H1 (cell line): ENCODE data around the gene B3GAT1. TPM values are rescaled to one million over a fixed set of nuclear protein-coding genes. Genes with fewer than 3 reads are reported as not detected.
A peak's percentile ranks its signal among the peaks of the same experiment; 100 is the strongest.

ENCODE experiments used
- CTCF ChIA-PET: fragments of 300-600 bp; sonication (Branson Sonifier 250); formaldehyde crosslinking; loops from one replicate; lab custom pipeline; 2021; ENCODE audit not compliant: partially characterized antibody; lab: Charles Lee
- POLR2A ChIA-PET: fragments of 300-600 bp; sonication (Branson Sonifier 250); formaldehyde crosslinking; loops from one replicate; lab custom pipeline; 2021; ENCODE audit warnings: inconsistent platforms; ENCODE audit not compliant: partially characterized antibody; lab: Charles Lee
- DNase-seq, 2 experiments: peaks; one replicate each; pipeline versions ENCODE4 v3.0.0 to v3.0.0-alpha.2; 2010 to 2022; ENCODE audit warnings: low spot score in 2 of 2, low read depth in 1 of 2, mixed read lengths in 1 of 2
- FAIRE-seq: peaks from 2 replicates; lab custom pipeline; 2011; peaks lifted over from hg19 to GRCh38; lab: Jason Lieb, UNC
- H2AFZ ChIP-seq: 2 replicates; pipeline ENCODE4 v1.8.1; 2012; ENCODE audit warnings: low read length, inconsistent platforms
- H2AK5ac ChIP-seq: 2 replicates; pipeline ENCODE4 v1.6.1; 2013; ENCODE audit warnings: low read depth, low read length
- H2BK120ac ChIP-seq: replicated peaks from 2 replicates; pipeline ENCODE3; 2013; ENCODE audit warnings: low read depth, low read length, inconsistent platforms
- H2BK12ac ChIP-seq: 2 replicates; pipeline ENCODE4 v1.6.1; 2013; ENCODE audit warnings: low read depth, low read length
- H2BK15ac ChIP-seq: 2 replicates; pipeline ENCODE4 v1.6.1; 2013; ENCODE audit warnings: low read length
- H2BK20ac ChIP-seq: 2 replicates; pipeline ENCODE4 v1.6.1; 2013; ENCODE audit warnings: low read length
- H2BK5ac ChIP-seq: 2 replicates; pipeline ENCODE4 v1.6.1; 2013; ENCODE audit warnings: low read depth, low read length
- H3K14ac ChIP-seq: 2 replicates; pipeline ENCODE4 v1.6.1; 2013; ENCODE audit warnings: inconsistent platforms; ENCODE audit not compliant: insufficient read length
- H3K18ac ChIP-seq: 2 replicates; pipeline ENCODE4 v1.6.1; 2013; ENCODE audit warnings: low read length; ENCODE audit errors: extremely low read depth
- H3K23ac ChIP-seq: 2 replicates; pipeline ENCODE4 v1.6.1; 2013; ENCODE audit warnings: inconsistent platforms; ENCODE audit not compliant: insufficient read length
- H3K23me2 ChIP-seq: 2 replicates; pipeline ENCODE4 v1.6.1; 2013; ENCODE audit warnings: low read depth, low read length
- H3K27ac ChIP-seq: 2 replicates; pipeline ENCODE4 v1.6.1; 2011; ENCODE audit warnings: low read depth, low read length, inconsistent platforms
- H3K27me3 ChIP-seq, 4 experiments: replicated peaks in 1 of 4; 1 replicate in 1 of 4; 2 replicates in 3 of 4; pipeline versions ENCODE4 v1.6.1 to v1.8.1; 2011 to 2013; ENCODE audit warnings: low read length in 3 of 4, mild to moderate bottlenecking in 3 of 4, inconsistent platforms in 2 of 4, mixed read lengths in 2 of 4, moderate library complexity in 1 of 4; ENCODE audit not compliant: control insufficient read depth in 3 of 4, insufficient read depth in 3 of 4; ENCODE audit errors: extremely low read depth in 1 of 4
- H3K36me3 ChIP-seq, 4 experiments: 2 replicates each; pipeline versions ENCODE4 v1.6.1 to v1.8.1; 2011 to 2013; ENCODE audit warnings: mild to moderate bottlenecking in 4 of 4, low read length in 3 of 4, moderate library complexity in 2 of 4, control low read depth in 1 of 4, inconsistent platforms in 1 of 4; ENCODE audit not compliant: insufficient read depth in 4 of 4, control insufficient read depth in 2 of 4
- H3K4ac ChIP-seq: replicated peaks from 2 replicates; pipeline ENCODE3; 2013; ENCODE audit warnings: low read length, low read depth, mixed read lengths, inconsistent platforms; ENCODE audit not compliant: insufficient read length
- H3K4me1 ChIP-seq, 4 experiments: replicated peaks in 1 of 4; 1 replicate in 1 of 4; 2 replicates in 3 of 4; pipeline versions ENCODE4 v1.6.1 to v1.8.1; 2011 to 2013; ENCODE audit warnings: low read length in 3 of 4, inconsistent platforms in 2 of 4, mixed read lengths in 1 of 4; ENCODE audit not compliant: insufficient read depth in 4 of 4, control insufficient read depth in 3 of 4
- H3K4me2 ChIP-seq, 2 experiments: 2 replicates each; pipeline versions ENCODE4 v1.6.1 to v1.8.1; 2011 to 2013; ENCODE audit warnings: low read depth in 2 of 2, low read length in 2 of 2, control low read depth in 1 of 2, inconsistent platforms in 1 of 2, mild to moderate bottlenecking in 1 of 2; ENCODE audit not compliant: insufficient read depth in 1 of 2
- H3K4me3 ChIP-seq, 4 experiments: fragments of 200-600, 300-600 bp in 1 of 4; sonication (generic), shearing (Covaris generic), sonication (Bioruptor Twin) in 1 of 4; 2 replicates each; pipeline versions ENCODE4 v1.5.1 to v1.8.1; 2011 to 2016; ENCODE audit warnings: low read length in 4 of 4, low read depth in 3 of 4, control low read depth in 2 of 4, inconsistent platforms in 2 of 4, mild to moderate bottlenecking in 2 of 4, mixed read lengths in 1 of 4, moderate library complexity in 1 of 4; ENCODE audit not compliant: insufficient read depth in 2 of 4; ENCODE audit errors: extremely low read depth in 1 of 4
- H3K56ac ChIP-seq: replicated peaks from 2 replicates; pipeline ENCODE3; 2013; ENCODE audit warnings: low read depth, mild to moderate bottlenecking, mixed read lengths, low read length, inconsistent platforms; ENCODE audit not compliant: insufficient read length
- H3K79me1 ChIP-seq: 2 replicates; pipeline ENCODE4 v1.6.1; 2013; ENCODE audit warnings: low read depth, low read length, control low read depth
- H3K79me2 ChIP-seq, 2 experiments: 2 replicates each; pipeline versions ENCODE4 v1.6.1 to v1.8.1; 2012 to 2013; ENCODE audit warnings: low read length in 2 of 2, mild to moderate bottlenecking in 2 of 2, inconsistent platforms in 1 of 2; ENCODE audit not compliant: insufficient read depth in 2 of 2, control insufficient read depth in 1 of 2
- H3K9ac ChIP-seq, 4 experiments: replicated peaks in 1 of 4; 1 replicate in 1 of 4; 2 replicates in 3 of 4; pipeline versions ENCODE4 v1.6.1 to v1.8.1; 2011 to 2013; ENCODE audit warnings: low read depth in 3 of 4, low read length in 3 of 4, control low read depth in 2 of 4, mild to moderate bottlenecking in 2 of 4, moderate library complexity in 2 of 4, inconsistent platforms in 1 of 4; ENCODE audit errors: extremely low read depth in 1 of 4
- H3K9me3 ChIP-seq, 2 experiments: 2 replicates each; pipeline versions ENCODE4 v1.6.1 to v1.8.1; 2012 to 2013; ENCODE audit warnings: mild to moderate bottlenecking in 2 of 2, moderate library complexity in 2 of 2, control low read depth in 1 of 2, inconsistent platforms in 1 of 2, low read depth in 1 of 2, low read length in 1 of 2, mixed read lengths in 1 of 2; ENCODE audit not compliant: insufficient read depth in 2 of 2
- H4K20me1 ChIP-seq, 2 experiments: replicated peaks in 1 of 2; 2 replicates each; pipeline versions ENCODE3 to v1.8.1; 2011 to 2013; ENCODE audit warnings: inconsistent platforms in 2 of 2, low read length in 2 of 2, mild to moderate bottlenecking in 1 of 2; ENCODE audit not compliant: insufficient read depth in 2 of 2, control insufficient read depth in 1 of 2
- H4K5ac ChIP-seq: 2 replicates; pipeline ENCODE4 v1.6.1; 2013; ENCODE audit warnings: low read length, low read depth, mixed read lengths, inconsistent platforms; ENCODE audit not compliant: insufficient read length
- H4K8ac ChIP-seq: 2 replicates; pipeline ENCODE4 v1.8.0; 2013; ENCODE audit warnings: mild to moderate bottlenecking, moderate library complexity, low read length, inconsistent platforms; ENCODE audit not compliant: insufficient read depth; ENCODE audit errors: extremely low read depth
- H4K91ac ChIP-seq: replicated peaks from 2 replicates; pipeline ENCODE3; 2013; ENCODE audit warnings: low read length, mixed read lengths, inconsistent platforms; ENCODE audit not compliant: insufficient read length
- ATF3 ChIP-seq: IDR thresholded peaks from 2 replicates; pipeline ENCODE4 v1.6.1; 2011; ENCODE audit warnings: low read depth, mild to moderate bottlenecking, low read length; ENCODE audit not compliant: insufficient read depth
- BRCA1 ChIP-seq: IDR thresholded peaks from 2 replicates; pipeline ENCODE4 v1.6.1; 2012; ENCODE audit warnings: low read depth, low read length, improper control_type of control experiment
- CBX8 ChIP-seq: fragments of 300-800, 300-1000 bp; sonication (generic); IDR thresholded peaks from 2 replicates; pipeline ENCODE4 v1.7.1; 2016; ENCODE audit warnings: low read depth, low read length, borderline replicate concordance
- E2F6 ChIP-seq: IDR thresholded peaks from 2 replicates; pipeline ENCODE4 v1.6.1; 2012; ENCODE audit warnings: inconsistent platforms
- EGR1 ChIP-seq: IDR thresholded peaks from 2 replicates; pipeline ENCODE4 v1.6.1; 2011; ENCODE audit warnings: low read depth, low read length, borderline replicate concordance
- GABPA ChIP-seq: IDR thresholded peaks from 2 replicates; pipeline ENCODE4 v1.6.1; 2011; ENCODE audit warnings: mild to moderate bottlenecking, low read length, moderate library complexity, borderline replicate concordance; ENCODE audit not compliant: insufficient read depth
- KDM1A ChIP-seq: fragments of 200-600, 300-600 bp; sonication (generic); IDR thresholded peaks from 2 replicates; pipeline ENCODE4 v1.7.1; 2016; ENCODE audit warnings: mild to moderate bottlenecking, low read length, borderline replicate concordance
- POU5F1 ChIP-seq: IDR thresholded peaks from 2 replicates; pipeline ENCODE4 v1.6.1; 2011; ENCODE audit warnings: low read depth, mild to moderate bottlenecking, low read length, moderate library complexity
- SP2 ChIP-seq: IDR thresholded peaks from 2 replicates; pipeline ENCODE4 v1.6.1; 2012; ENCODE audit warnings: mild to moderate bottlenecking, low read length, inconsistent platforms
- TAF1 ChIP-seq: IDR thresholded peaks from 2 replicates; pipeline ENCODE4 v1.6.1; 2011; ENCODE audit warnings: mild to moderate bottlenecking, low read depth, low read length
- TCF12 ChIP-seq: IDR thresholded peaks from 2 replicates; pipeline ENCODE4 v1.6.1; 2011; ENCODE audit warnings: low read depth, mild to moderate bottlenecking, low read length
- YY1 ChIP-seq: IDR thresholded peaks from 2 replicates; pipeline ENCODE4 v1.6.1; 2011; ENCODE audit warnings: low read depth, mild to moderate bottlenecking, low read length
- WGBS, 2 experiments: shearing (Covaris generic) in 1 of 2; methylation state at CpG; one replicate each; pipeline versions ENCODE4 v1.1.6 to v1.1.7; 2013 to 2015; ENCODE audit warnings: low lambda C conversion rate in 2 of 2, mixed read lengths in 2 of 2, inconsistent platforms in 1 of 2, low coverage in 1 of 2, missing lambda C conversion rate in 1 of 2; ENCODE audit not compliant: insufficient replicate concordance in 2 of 2, insufficient coverage in 1 of 2, insufficient read length in 1 of 2; ENCODE audit errors: extremely low coverage in 1 of 2, missing lambda C conversion rate in 1 of 2; 5-methylcytosine and 5-hydroxymethylcytosine counted together
- polyA plus RNA-seq, 7 experiments: library from polyadenylated mRNA; depleted of rRNA in 3 of 7; stranded (reverse) in 5 of 7; unstranded in 2 of 7; fragments of >200 nt in 5 of 7; fragments of 200-250 nt in 2 of 7; gene quantifications; 1 replicate in 5 of 7; 2 replicates in 1 of 7; 4 replicates in 1 of 7; pipeline versions ENCODE4 v1.2.1 to v1.2.3, GENCODE V29; 2011 to 2013; ENCODE audit warnings: missing spikeins in 2 of 7, mixed read lengths in 2 of 7
- total RNA-seq: library from RNA; stranded (reverse); fragmentation: NEBNext Ultra II Directional; extraction: Animal tissue kit (Norgen Biotek cat#: 25700); gene quantifications from 2 replicates; pipeline ENCODE4 v1.2.1, GENCODE V29; 2021

B3GAT1 gene
- total and polyA plus RNA-seq, 2 of the 8 experiments (the other 6 are each of a cell fraction or from before 2014, with no cell fraction given), result 19.7 to 32.4 TPM

- H4K5ac ChIP-seq, result no peak overlapping the region
- no peak overlapping the region for H2BK20ac ChIP-seq
- peaks cover 3 to 10% (median 6%) of the 10 kb centered on the region in 4 experiments; a peak in 6 of 7 replicates for H3K4me1 ChIP-seq
- no peak overlapping the region for H2BK12ac ChIP-seq
- peak overlapping the region in 1 of 2 experiments; percentile 26; a peak in 1 of 4 replicates for H3K4me2 ChIP-seq
- H3K9ac ChIP-seq, result no peak overlapping the region; a peak in 1 of 7 replicates
- H4K20me1 ChIP-seq, result peaks cover 0 to 2% of the 10 kb centered on the region in 2 experiments
- H2BK5ac ChIP-seq, result no peak overlapping the region
- H2AFZ ChIP-seq, result no peak overlapping the region
- no peak overlapping the region for H3K27ac ChIP-seq
- FAIRE-seq, result no peak
- ChIA-PET POLR2A (interaction anchor here (1.3 to 1.7 kb wide), 2 partner anchors 15 to 19 kb away, joined by 3 to 4 read pairs; no protein-coding TSS in a partner anchor), CTCF (interaction anchor here (0.9 to 2.5 kb wide), 4 partner anchors 10 to 76 kb away, joined by 3 to 6 read pairs (median 3); no protein-coding TSS in a partner anchor)
- no peak overlapping the region for H3K4ac ChIP-seq
- no peaks in the 10 kb centered on the region for H3K27me3 ChIP-seq
- H3K14ac ChIP-seq, result no peak overlapping the region
- no peak overlapping the region for H3K4me3 ChIP-seq
- no peaks in the 10 kb centered on the region for H3K79me2 ChIP-seq
- H3K9me3 ChIP-seq, result no peaks in the 10 kb centered on the region
- 87% methylated on average over 16 of the region's 16 CpGs; no CpG with 5 or more reads in 1 of the 2 experiments for WGBS, 2 experiments
- no peak overlapping the region for H2BK120ac ChIP-seq
- H4K8ac ChIP-seq, result no peak overlapping the region
- H3K23me2 ChIP-seq, result no peaks in the 10 kb centered on the region
- H4K91ac ChIP-seq, result no peak overlapping the region
- no peak overlapping the region for H2BK15ac ChIP-seq
- no peak overlapping the region for H3K56ac ChIP-seq
- no peak for DNase-seq
- no peaks in the 10 kb centered on the region for H3K79me1 ChIP-seq
- H3K23ac ChIP-seq, result no peak overlapping the region
- H2AK5ac ChIP-seq, result peak overlapping the region; percentile 27; the same call in 1 of the 2 replicates
- H3K18ac ChIP-seq, result no peak overlapping the region; the same call in 1 of the 2 replicates
- H3K36me3 ChIP-seq, result no peaks in the 10 kb centered on the region; a peak in 1 of 8 replicates
- TF ChIP-seq POU5F1, result no peak
- no peak for TF ChIP-seq BRCA1
- TF ChIP-seq KDM1A, result no peak
- TF ChIP-seq TCF12, result no peak
- TF ChIP-seq ATF3, result no peak
- no peak for TF ChIP-seq TAF1
- no peak for TF ChIP-seq SP2
- TF ChIP-seq CBX8, result no peak
- TF ChIP-seq YY1, result no peak
- no peak for TF ChIP-seq EGR1
- TF ChIP-seq GABPA, result no peak
- TF ChIP-seq E2F6, result no peak
These were observed 13.9 kb upstream of the B3GAT1 start for GRCh38 chr11:134425816-134426536.
